Uterus (tissue), 4 donors: ENCODE results near the gene TNNI3K. TPM values are rescaled to one million over a fixed set of nuclear protein-coding genes. Genes with fewer than 3 reads are reported as not detected.

Experiments
- DNase-seq, 2 donors: peaks; one replicate each; pipeline ENCODE4 v3.0.0-alpha.2; 2019 to 2020
- H3K27ac ChIP-seq, 2 donors: fragments of 200-600 bp; sonication (generic); 1 replicate in 1 of 2; 2 replicates in 1 of 2; pipeline ENCODE4 v1.5.1; 2016 to 2018
- H3K27me3 ChIP-seq, 2 donors: fragments of 200-600 bp; sonication (generic); one replicate each; pipeline ENCODE4 v1.5.1; 2018 to 2019; ENCODE audit warnings: control low read depth in 1 of 2
- H3K36me3 ChIP-seq, 2 donors: fragments of 200-600 bp; sonication (generic); one replicate each; pipeline ENCODE4 v1.5.1; 2019; ENCODE audit warnings: control low read depth in 1 of 2
- H3K4me1 ChIP-seq, 2 donors: fragments of 200-600 bp; sonication (generic); one replicate each; pipeline ENCODE4 v1.5.1; 2018 to 2019; ENCODE audit warnings: control low read depth in 1 of 2
- H3K4me3 ChIP-seq, 2 donors: fragments of 200-600 bp; sonication (generic); 1 replicate in 1 of 2; 2 replicates in 1 of 2; pipeline ENCODE4 v1.5.1; 2018 to 2019; ENCODE audit warnings: mild to moderate bottlenecking in 1 of 2
- H3K9me3 ChIP-seq, 2 donors: fragments of 200-600 bp; sonication (generic); one replicate each; pipeline ENCODE4 v1.5.1; 2019; ENCODE audit warnings: control low read depth in 1 of 2
- POLR2A ChIP-seq, 2 donors: fragments of 450-650 bp; IDR thresholded peaks; one replicate each; pipeline ENCODE4 v1.6.1; 2016; ENCODE audit warnings: antibody characterized with exemption in 2 of 2, mild to moderate bottlenecking in 1 of 2, moderate library complexity in 1 of 2
- intact Hi-C: fragments of 100-400 bp; cut with DNase I; formaldehyde crosslinking; loops from one replicate; pipeline ENCODE4 v1.15.1; 2023; ENCODE audit warnings: low total_unique reads
- total RNA-seq, 4 donors: library from RNA; depleted of rRNA in 3 of 4; stranded (reverse); fragments of >200 nt in 3 of 4; gene quantifications; one replicate each; pipeline versions ENCODE4 v1.1.0 to v1.2.4, GENCODE V29; 2014 to 2023
- TF ChIP-seq, protein P1 (sequence below), 4 experiments: fragments of 200-600 bp in 2 of 4; fragments of 450-650 bp in 2 of 4; sonication (generic) in 2 of 4; IDR thresholded peaks; one replicate each; pipeline ENCODE4 v1.5.1; 2016 to 2019; ENCODE audit warnings: antibody characterized with exemption in 4 of 4, mild to moderate bottlenecking in 2 of 4, moderate library complexity in 1 of 4
- donor health status: DM: yes; HTN: yes; CAD: no.

The TNNI3K gene
- total RNA-seq, 4 donors from 2014 or later = 0.26 to 5.3 (median 1.5) TPM; not detected in 1

GRCh38 chr1:74534241-74534640 is 299.1 kb downstream of the TNNI3K start:
- no peaks in the 10 kb centered on the region for H3K4me1 ChIP-seq
- TF ChIP-seq, protein P1, sequence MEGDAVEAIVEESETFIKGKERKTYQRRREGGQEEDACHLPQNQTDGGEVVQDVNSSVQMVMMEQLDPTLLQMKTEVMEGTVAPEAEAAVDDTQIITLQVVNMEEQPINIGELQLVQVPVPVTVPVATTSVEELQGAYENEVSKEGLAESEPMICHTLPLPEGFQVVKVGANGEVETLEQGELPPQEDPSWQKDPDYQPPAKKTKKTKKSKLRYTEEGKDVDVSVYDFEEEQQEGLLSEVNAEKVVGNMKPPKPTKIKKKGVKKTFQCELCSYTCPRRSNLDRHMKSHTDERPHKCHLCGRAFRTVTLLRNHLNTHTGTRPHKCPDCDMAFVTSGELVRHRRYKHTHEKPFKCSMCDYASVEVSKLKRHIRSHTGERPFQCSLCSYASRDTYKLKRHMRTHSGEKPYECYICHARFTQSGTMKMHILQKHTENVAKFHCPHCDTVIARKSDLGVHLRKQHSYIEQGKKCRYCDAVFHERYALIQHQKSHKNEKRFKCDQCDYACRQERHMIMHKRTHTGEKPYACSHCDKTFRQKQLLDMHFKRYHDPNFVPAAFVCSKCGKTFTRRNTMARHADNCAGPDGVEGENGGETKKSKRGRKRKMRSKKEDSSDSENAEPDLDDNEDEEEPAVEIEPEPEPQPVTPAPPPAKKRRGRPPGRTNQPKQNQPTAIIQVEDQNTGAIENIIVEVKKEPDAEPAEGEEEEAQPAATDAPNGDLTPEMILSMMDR (IDR thresholded peaks at IDR 0.05) = no peak
- no peak for TF ChIP-seq POLR2A (IDR thresholded peaks at IDR 0.05)
- intact Hi-C loops = no loop called here
- H3K27ac ChIP-seq = no peak overlapping the region
- H3K36me3 ChIP-seq = no peaks in the 10 kb centered on the region
- H3K9me3 ChIP-seq = no peaks in the 10 kb centered on the region
- no peaks in the 10 kb centered on the region for H3K27me3 ChIP-seq
- H3K4me3 ChIP-seq = no peak overlapping the region
- no peak for DNase-seq

GRCh38 chr1:74545821-74546220 is 310.6 kb downstream of the TNNI3K start:
- DNase-seq = no peak
- Histone ChIP-seq H3K4me1 (no peaks in the 10 kb centered on the region), H3K27me3 (no peaks in the 10 kb centered on the region), H3K27ac (no peak overlapping the region), H3K9me3 (no peaks in the 10 kb centered on the region), H3K36me3 (no peaks in the 10 kb centered on the region), H3K4me3 (no peak overlapping the region)
- no peak for TF ChIP-seq POLR2A (IDR thresholded peaks at IDR 0.05)
- TF ChIP-seq, protein P1 (IDR thresholded peaks at IDR 0.05) = no peak
- intact Hi-C loops = no loop called here

DNA sequence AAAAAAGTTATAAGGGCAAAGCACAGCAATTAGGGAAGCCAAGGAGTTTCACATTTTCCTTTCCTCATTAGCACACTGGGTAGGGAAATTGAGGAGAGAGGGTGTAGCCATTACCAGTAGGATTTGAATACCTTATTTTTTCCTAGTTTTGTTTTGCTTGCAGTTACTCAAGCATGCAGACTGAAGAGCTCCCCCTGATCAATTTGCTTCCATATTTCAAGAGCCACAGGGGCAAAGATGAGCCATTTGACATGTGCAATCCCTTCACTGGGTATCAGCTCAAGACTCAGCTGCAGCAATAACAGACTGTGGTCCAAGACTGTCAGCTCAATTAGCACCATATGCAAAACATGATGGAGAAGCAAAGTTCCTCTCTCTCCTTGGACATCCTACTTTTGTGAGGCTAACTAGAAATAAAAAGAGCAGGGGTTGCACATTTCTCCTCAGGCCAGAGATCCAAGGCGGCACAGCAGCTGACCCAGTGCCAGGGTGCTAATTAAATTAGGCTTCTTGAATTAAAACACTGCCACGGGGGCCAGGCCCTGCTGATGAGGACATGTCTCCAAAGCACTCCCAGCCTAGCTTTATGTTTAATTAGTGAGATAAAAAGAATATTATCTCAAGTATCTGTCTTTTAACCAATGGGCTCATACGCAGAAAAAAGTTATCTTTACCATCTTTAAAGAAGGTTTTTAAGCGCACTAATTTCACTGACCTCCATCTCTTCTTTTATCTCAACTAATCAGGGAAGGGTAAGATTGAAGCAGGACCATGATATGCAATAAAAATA is 314.0 kb downstream of the TNNI3K start:
- TF ChIP-seq, protein P1 (IDR thresholded peaks at IDR 0.05) = no peak
- no peak for TF ChIP-seq POLR2A (IDR thresholded peaks at IDR 0.05)
- no peaks in the 10 kb centered on the region for H3K36me3 ChIP-seq
- intact Hi-C loops = no loop called here
- no peaks in the 10 kb centered on the region for H3K9me3 ChIP-seq
- H3K4me1 ChIP-seq = no peaks in the 10 kb centered on the region
- no peak overlapping the region for H3K27ac ChIP-seq
- no peak for DNase-seq
- H3K27me3 ChIP-seq = no peaks in the 10 kb centered on the region
- no peak overlapping the region for H3K4me3 ChIP-seq

DNA sequence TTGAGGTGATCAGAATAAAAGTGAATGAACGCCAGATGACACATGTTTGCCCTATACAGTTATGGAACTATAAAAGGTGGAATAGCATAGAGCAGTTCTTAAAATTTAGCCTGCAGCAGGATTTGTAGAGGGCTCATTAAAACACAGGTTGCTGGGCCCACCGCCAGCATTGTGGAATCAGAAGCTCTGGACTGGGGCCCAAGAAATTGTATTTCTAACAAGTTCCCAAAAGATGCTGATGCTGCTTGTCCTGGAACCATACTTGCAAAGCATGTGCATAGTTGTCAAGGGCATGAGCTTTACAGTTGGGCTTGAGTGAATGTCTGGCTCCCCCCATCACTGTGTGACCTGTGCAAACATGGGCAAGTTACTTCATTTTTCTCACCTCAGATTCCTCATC is 314.7 kb downstream of the TNNI3K start:
- no peak for DNase-seq
- no peak for TF ChIP-seq POLR2A (IDR thresholded peaks at IDR 0.05)
- TF ChIP-seq, protein P1 (IDR thresholded peaks at IDR 0.05) = no peak
- H3K4me3 ChIP-seq = no peak overlapping the region
- no peaks in the 10 kb centered on the region for H3K27me3 ChIP-seq
- H3K27ac ChIP-seq = no peak overlapping the region
- no peaks in the 10 kb centered on the region for H3K36me3 ChIP-seq
- no peaks in the 10 kb centered on the region for H3K9me3 ChIP-seq
- H3K4me1 ChIP-seq = no peaks in the 10 kb centered on the region
- intact Hi-C loops = no loop called here

DNA sequence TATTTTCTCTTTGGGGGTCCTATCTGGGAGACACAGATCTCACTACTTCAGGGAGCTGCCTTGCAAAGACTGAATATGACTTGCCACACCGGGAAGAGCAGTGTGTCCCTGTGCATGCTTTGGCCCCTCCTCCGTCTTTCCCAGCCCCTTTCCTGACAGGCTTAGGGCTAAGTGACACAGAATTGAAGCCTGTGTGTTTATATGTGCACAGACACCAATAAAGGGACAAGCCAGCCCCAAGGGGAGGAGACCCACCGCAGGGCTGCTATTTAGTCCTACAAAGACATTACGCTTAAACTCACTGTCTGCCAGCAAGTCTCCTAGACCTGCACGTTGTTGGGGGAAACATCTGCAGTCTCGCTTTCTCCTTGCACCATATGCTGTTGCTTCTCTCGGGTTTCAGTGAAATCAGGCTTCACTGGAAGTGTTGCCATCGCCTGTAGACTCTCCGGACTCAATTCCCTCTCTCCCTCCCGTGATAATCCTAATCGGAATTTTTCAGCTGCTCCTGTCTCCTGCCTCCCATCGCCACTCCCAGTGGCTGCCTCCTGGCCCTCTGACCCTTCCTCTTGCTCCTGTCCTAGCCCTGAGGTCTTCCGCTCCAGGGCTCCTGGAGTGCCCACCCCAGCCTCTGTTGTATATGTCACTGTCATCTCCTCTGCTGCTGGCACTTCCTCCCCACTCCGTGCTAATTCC is 335.8 kb downstream of the TNNI3K start:
- H3K27ac ChIP-seq = no peak overlapping the region
- no peak for DNase-seq
- no peaks in the 10 kb centered on the region for H3K9me3 ChIP-seq
- H3K4me1 ChIP-seq = no peaks in the 10 kb centered on the region
- no peak overlapping the region for H3K4me3 ChIP-seq
- no peaks in the 10 kb centered on the region for H3K36me3 ChIP-seq
- intact Hi-C loops = no loop called here
- no peaks in the 10 kb centered on the region for H3K27me3 ChIP-seq
- TF ChIP-seq, protein P1 (IDR thresholded peaks at IDR 0.05) = no peak
